Mesenchymal stem cell (in vitro differentiated cells and primary cell): ENCODE results near the gene LBP.
A peak's percentile ranks its signal among the peaks of the same experiment; 100 is the strongest.

Experiments used
- DNase-seq: peaks from one replicate; pipeline ENCODE4 v3.0.0-alpha.2; 2013
- H2AFZ ChIP-seq: one replicate; pipeline ENCODE4 v1.6.1; 2013; ENCODE audit warnings: low read depth, mild to moderate bottlenecking, control low read depth, inconsistent platforms, low read length, moderate library complexity
- H2AK5ac ChIP-seq: 2 replicates; pipeline ENCODE4 v1.6.1; 2013; ENCODE audit warnings: low read length, moderate library complexity, mild to moderate bottlenecking, inconsistent platforms; ENCODE audit not compliant: severe bottlenecking
- H2BK120ac ChIP-seq: one replicate; pipeline ENCODE4 v1.6.1; 2013; ENCODE audit warnings: low read depth, mild to moderate bottlenecking, inconsistent platforms, low read length, moderate library complexity
- H2BK12ac ChIP-seq, 2 experiments: one replicate each; pipeline ENCODE4 v1.6.1; 2013; ENCODE audit warnings: inconsistent platforms in 2 of 2, low read length in 2 of 2, mild to moderate bottlenecking in 2 of 2, moderate library complexity in 2 of 2, control low read depth in 1 of 2
- H2BK15ac ChIP-seq: one replicate; pipeline ENCODE4 v1.6.1; 2013; ENCODE audit warnings: mild to moderate bottlenecking, low read depth, inconsistent platforms; ENCODE audit not compliant: poor library complexity, severe bottlenecking
- H2BK5ac ChIP-seq: 2 replicates; pipeline ENCODE4 v1.6.1; 2013; ENCODE audit warnings: low read depth, mild to moderate bottlenecking, low read length, control low read depth, inconsistent platforms; ENCODE audit not compliant: poor library complexity, severe bottlenecking
- H3K14ac ChIP-seq, 2 experiments: one replicate each; pipeline ENCODE4 v1.6.1; 2013; ENCODE audit warnings: inconsistent platforms in 2 of 2, low read length in 2 of 2, control low read depth in 1 of 2, mild to moderate bottlenecking in 1 of 2, moderate library complexity in 1 of 2
- H3K18ac ChIP-seq, 2 experiments: one replicate each; pipeline ENCODE4 v1.6.1; 2013; ENCODE audit warnings: inconsistent platforms in 2 of 2, low read length in 2 of 2, control low read depth in 1 of 2, low read depth in 1 of 2, mild to moderate bottlenecking in 1 of 2
- H3K23ac ChIP-seq, 2 experiments: one replicate each; pipeline ENCODE4 v1.6.1; 2013; ENCODE audit warnings: inconsistent platforms in 2 of 2, low read length in 2 of 2, mild to moderate bottlenecking in 2 of 2, moderate library complexity in 2 of 2, control low read depth in 1 of 2
- H3K27ac ChIP-seq: 2 replicates; pipeline ENCODE4 v1.5.1; 2013; ENCODE audit warnings: mild to moderate bottlenecking, moderate library complexity, low read length, control low read depth, inconsistent platforms; ENCODE audit not compliant: poor library complexity, severe bottlenecking
- H3K27me3 ChIP-seq, 2 experiments: 2 replicates each; pipeline versions ENCODE4 v1.6.1 to v1.7.0; 2013; ENCODE audit warnings: low read length in 2 of 2, mild to moderate bottlenecking in 2 of 2, moderate library complexity in 2 of 2, control low read depth in 1 of 2, inconsistent platforms in 1 of 2; ENCODE audit not compliant: control insufficient read depth in 1 of 2, insufficient read depth in 1 of 2
- H3K36me3 ChIP-seq, 2 experiments: 2 replicates each; pipeline versions ENCODE4 v1.6.1 to v1.7.0; 2013; ENCODE audit warnings: low read length in 2 of 2, control low read depth in 1 of 2, inconsistent platforms in 1 of 2, low read depth in 1 of 2, mild to moderate bottlenecking in 1 of 2; ENCODE audit not compliant: insufficient read depth in 2 of 2, control insufficient read depth in 1 of 2
- H3K4ac ChIP-seq, 2 experiments: one replicate each; pipeline ENCODE4 v1.6.1; 2013; ENCODE audit warnings: inconsistent platforms in 2 of 2, low read length in 2 of 2, mild to moderate bottlenecking in 2 of 2, moderate library complexity in 2 of 2, control low read depth in 1 of 2, low read depth in 1 of 2
- H3K4me1 ChIP-seq: 2 replicates; pipeline ENCODE4 v1.6.1; 2013; ENCODE audit warnings: low read depth, low read length, control low read depth; ENCODE audit not compliant: control insufficient read depth, insufficient read depth
- H3K4me2 ChIP-seq: 2 replicates; pipeline ENCODE4 v1.6.1; 2013; ENCODE audit warnings: low read length, mild to moderate bottlenecking, inconsistent platforms; ENCODE audit not compliant: poor library complexity, severe bottlenecking
- H3K4me3 ChIP-seq, 2 experiments: 2 replicates each; pipeline versions ENCODE4 v1.5.1 to v1.7.0; 2013; ENCODE audit warnings: low read length in 2 of 2, mild to moderate bottlenecking in 2 of 2, control low read depth in 1 of 2, low read depth in 1 of 2; ENCODE audit not compliant: insufficient read depth in 1 of 2
- H3K79me1 ChIP-seq: replicated peaks from 2 replicates; pipeline ENCODE4 v1.6.1; 2013; ENCODE audit warnings: mild to moderate bottlenecking, control low read depth, low read length, inconsistent platforms; ENCODE audit not compliant: poor library complexity, severe bottlenecking
- H3K9ac ChIP-seq: 2 replicates; pipeline ENCODE4 v1.7.0; 2013; ENCODE audit warnings: mild to moderate bottlenecking, low read length, moderate library complexity
- H3K9me3 ChIP-seq: 2 replicates; pipeline ENCODE4 v1.7.0; 2013; ENCODE audit warnings: mild to moderate bottlenecking, low read length; ENCODE audit not compliant: control insufficient read depth
- H4K8ac ChIP-seq: one replicate; pipeline ENCODE4 v1.6.1; 2013; ENCODE audit warnings: inconsistent platforms, mild to moderate bottlenecking, low read length, moderate library complexity
- H4K91ac ChIP-seq: one replicate; pipeline ENCODE4 v1.6.1; 2013; ENCODE audit warnings: mild to moderate bottlenecking, low read length, inconsistent platforms
- WGBS: methylation state at CpG from one replicate; pipeline ENCODE4 v1.1.7; 2013; ENCODE audit warnings: mixed read lengths; 5-methylcytosine and 5-hydroxymethylcytosine counted together

The LBP gene

GRCh38 chr20:38331245-38331644 is 15.0 kb upstream of the LBP start:
- H4K8ac ChIP-seq = no peak overlapping the region
- no peaks in the 10 kb centered on the region for H3K4me1 ChIP-seq
- no peak overlapping the region for H3K9ac ChIP-seq
- H3K18ac ChIP-seq = no peak overlapping the region
- peaks cover 59 to 63% of the 10 kb centered on the region in 2 experiments for H3K27me3 ChIP-seq
- no peak overlapping the region for H2AFZ ChIP-seq
- no peak overlapping the region for H3K4me3 ChIP-seq
- H2BK15ac ChIP-seq = no peak overlapping the region
- H3K36me3 ChIP-seq = no peaks in the 10 kb centered on the region
- no peak overlapping the region for H3K4ac ChIP-seq
- no peak overlapping the region for H3K14ac ChIP-seq
- H3K23ac ChIP-seq = no peak overlapping the region
- H3K79me1 ChIP-seq = no peaks in the 10 kb centered on the region
- no peak overlapping the region for H2BK12ac ChIP-seq
- H2AK5ac ChIP-seq = no peak overlapping the region
- H4K91ac ChIP-seq = no peak overlapping the region
- no peak overlapping the region for H2BK5ac ChIP-seq
- no peak overlapping the region for H3K27ac ChIP-seq
- no peak overlapping the region for H2BK120ac ChIP-seq
- H3K9me3 ChIP-seq = no peaks in the 10 kb centered on the region
- no peak overlapping the region for H3K4me2 ChIP-seq
- no peak for DNase-seq

GRCh38 chr20:38331814-38332213 is 14.5 kb upstream of the LBP start:
- no peak overlapping the region for H2BK5ac ChIP-seq
- DNase-seq = no peak
- H3K4me3 ChIP-seq = no peak overlapping the region
- no peak overlapping the region for H3K23ac ChIP-seq
- H3K27ac ChIP-seq = no peak overlapping the region
- no peak overlapping the region for H2BK12ac ChIP-seq
- no peak overlapping the region for H3K18ac ChIP-seq
- H4K91ac ChIP-seq = no peak overlapping the region
- WGBS = 85% methylated on average over 8 of the region's 8 CpGs
- H2BK15ac ChIP-seq = no peak overlapping the region
- H2BK120ac ChIP-seq = no peak overlapping the region
- no peaks in the 10 kb centered on the region for H3K4me1 ChIP-seq
- H4K8ac ChIP-seq = no peak overlapping the region
- H2AFZ ChIP-seq = no peak overlapping the region
- no peak overlapping the region for H3K4me2 ChIP-seq
- peaks cover 65 to 67% of the 10 kb centered on the region in 2 experiments for H3K27me3 ChIP-seq
- no peaks in the 10 kb centered on the region for H3K36me3 ChIP-seq
- H3K4ac ChIP-seq = no peak overlapping the region
- no peak overlapping the region for H2AK5ac ChIP-seq
- H3K79me1 ChIP-seq = no peaks in the 10 kb centered on the region
- H3K14ac ChIP-seq = peak overlapping the region in 1 of 2 experiments; percentile 59
- no peaks in the 10 kb centered on the region for H3K9me3 ChIP-seq
- no peak overlapping the region for H3K9ac ChIP-seq

GRCh38 chr20:38334016-38334415 is 12.3 kb upstream of the LBP start:
- Histone ChIP-seq H3K4ac (no peak overlapping the region), H2BK5ac (no peak overlapping the region), H2BK15ac (no peak overlapping the region), H3K79me1 (no peaks in the 10 kb centered on the region), H2AK5ac (no peak overlapping the region), H3K4me1 (peaks cover 2% of the 10 kb centered on the region), H3K4me2 (no peak overlapping the region), H4K91ac (no peak overlapping the region), H2BK120ac (no peak overlapping the region), H3K9ac (no peak overlapping the region), H2BK12ac (no peak overlapping the region), H3K14ac (no peak overlapping the region), H3K23ac (no peak overlapping the region), H3K18ac (no peak overlapping the region), H2AFZ (no peak overlapping the region), H3K27ac (no peak overlapping the region), H4K8ac (no peak overlapping the region), H3K4me3 (no peak overlapping the region), H3K27me3 (peaks cover 65 to 71% of the 10 kb centered on the region in 2 experiments), H3K9me3 (peaks cover 8% of the 10 kb centered on the region), H3K36me3 (no peaks in the 10 kb centered on the region)
- 89% methylated on average over 6 of the region's 8 CpGs for WGBS
- no peak for DNase-seq

- H3K4me2 ChIP-seq = no peak overlapping the region
- no peak overlapping the region for H3K27ac ChIP-seq
- no peak overlapping the region for H4K8ac ChIP-seq
- peaks cover 8% of the 10 kb centered on the region for H3K9me3 ChIP-seq
- no peak overlapping the region for H2AK5ac ChIP-seq
- H3K36me3 ChIP-seq = no peaks in the 10 kb centered on the region
- no peak overlapping the region for H2BK12ac ChIP-seq
- no peak overlapping the region for H2AFZ ChIP-seq
- H3K4me1 ChIP-seq = peaks cover 2% of the 10 kb centered on the region
- H3K27me3 ChIP-seq = peaks cover 61 to 64% of the 10 kb centered on the region in 2 experiments
- 79% methylated on average over 6 of the region's 7 CpGs for WGBS
- no peak overlapping the region for H2BK15ac ChIP-seq
- no peaks in the 10 kb centered on the region for H3K79me1 ChIP-seq
- no peak overlapping the region for H3K4me3 ChIP-seq
- H2BK5ac ChIP-seq = no peak overlapping the region
- H3K18ac ChIP-seq = no peak overlapping the region
- no peak overlapping the region for H4K91ac ChIP-seq
- DNase-seq = no peak
- no peak overlapping the region for H2BK120ac ChIP-seq
- H3K23ac ChIP-seq = no peak overlapping the region
- H3K14ac ChIP-seq = no peak overlapping the region
- H3K9ac ChIP-seq = no peak overlapping the region
- H3K4ac ChIP-seq = no peak overlapping the region
Observed at GRCh38 chr20:38336726-38337125, 9.6 kb upstream of the LBP start.
